Measurements from ENCODE around the gene KCTD5. TPM values are rescaled to one million over a fixed set of nuclear protein-coding genes. Genes with fewer than 3 reads are reported as not detected.

The KCTD5 gene
- total RNA-seq, 1 experiment from 2014 or later: 27.8 TPM

DNA sequence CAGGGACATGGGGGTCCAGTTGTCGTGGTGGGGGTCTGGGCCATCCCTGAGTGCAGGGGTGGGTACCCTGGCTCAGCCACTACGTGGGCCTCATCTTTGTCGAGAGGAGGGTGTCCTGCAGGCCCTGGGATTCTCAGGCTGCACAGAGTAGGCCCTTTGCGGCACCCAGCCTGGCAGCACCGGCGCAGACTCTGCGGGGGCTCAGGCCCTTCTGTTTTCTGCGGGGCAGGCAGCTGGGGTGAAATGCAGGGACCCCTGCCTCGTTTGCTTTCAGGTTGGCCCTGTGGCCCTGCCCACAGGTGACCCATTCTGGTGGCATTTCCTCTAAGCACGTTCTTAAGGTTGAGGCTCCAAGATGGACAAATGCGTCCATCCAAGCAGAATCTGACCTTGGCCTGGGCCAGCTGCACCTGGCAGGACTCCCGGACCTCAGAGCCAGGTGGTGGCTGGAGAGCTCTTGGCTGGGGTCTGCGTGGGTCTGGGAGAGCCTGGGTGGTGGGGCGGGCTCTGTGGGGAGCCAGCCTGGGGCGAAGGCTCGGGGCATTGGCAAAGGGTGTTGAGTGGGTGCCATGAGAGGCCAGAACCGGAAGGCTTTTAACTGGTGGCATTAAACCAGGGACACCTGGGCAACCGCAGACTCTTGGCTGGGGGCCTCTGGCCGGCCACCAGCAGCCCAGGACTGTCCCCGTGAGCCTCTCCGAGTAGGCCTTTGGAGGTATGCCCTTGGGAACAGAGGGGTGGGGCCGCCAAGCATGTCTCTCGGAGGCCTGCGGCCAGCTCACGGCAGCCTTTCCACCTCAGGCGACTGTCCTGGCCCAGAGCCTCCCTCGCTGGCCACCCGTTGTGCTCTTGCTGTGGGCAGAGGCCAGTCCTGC lies 20.8 kb downstream of the KCTD5 start (continued):
- no peak for TF ChIP-seq ZNF425 (CRISPR knock-in tag; conservative IDR thresholded peaks at IDR 0.05)
- no peak for TF ChIP-seq GABPB1 (CRISPR knock-in tag; IDR thresholded peaks at IDR 0.05)
- TF ChIP-seq, protein P1, sequence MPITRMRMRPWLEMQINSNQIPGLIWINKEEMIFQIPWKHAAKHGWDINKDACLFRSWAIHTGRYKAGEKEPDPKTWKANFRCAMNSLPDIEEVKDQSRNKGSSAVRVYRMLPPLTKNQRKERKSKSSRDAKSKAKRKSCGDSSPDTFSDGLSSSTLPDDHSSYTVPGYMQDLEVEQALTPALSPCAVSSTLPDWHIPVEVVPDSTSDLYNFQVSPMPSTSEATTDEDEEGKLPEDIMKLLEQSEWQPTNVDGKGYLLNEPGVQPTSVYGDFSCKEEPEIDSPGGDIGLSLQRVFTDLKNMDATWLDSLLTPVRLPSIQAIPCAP (CRISPR knock-in tag; IDR thresholded peaks at IDR 0.05): no peak
- TF ChIP-seq FOXJ3 (CRISPR knock-in tag; IDR thresholded peaks at IDR 0.05; ENCODE audit: borderline replicate concordance): no peak
- TF ChIP-seq, protein P2, sequence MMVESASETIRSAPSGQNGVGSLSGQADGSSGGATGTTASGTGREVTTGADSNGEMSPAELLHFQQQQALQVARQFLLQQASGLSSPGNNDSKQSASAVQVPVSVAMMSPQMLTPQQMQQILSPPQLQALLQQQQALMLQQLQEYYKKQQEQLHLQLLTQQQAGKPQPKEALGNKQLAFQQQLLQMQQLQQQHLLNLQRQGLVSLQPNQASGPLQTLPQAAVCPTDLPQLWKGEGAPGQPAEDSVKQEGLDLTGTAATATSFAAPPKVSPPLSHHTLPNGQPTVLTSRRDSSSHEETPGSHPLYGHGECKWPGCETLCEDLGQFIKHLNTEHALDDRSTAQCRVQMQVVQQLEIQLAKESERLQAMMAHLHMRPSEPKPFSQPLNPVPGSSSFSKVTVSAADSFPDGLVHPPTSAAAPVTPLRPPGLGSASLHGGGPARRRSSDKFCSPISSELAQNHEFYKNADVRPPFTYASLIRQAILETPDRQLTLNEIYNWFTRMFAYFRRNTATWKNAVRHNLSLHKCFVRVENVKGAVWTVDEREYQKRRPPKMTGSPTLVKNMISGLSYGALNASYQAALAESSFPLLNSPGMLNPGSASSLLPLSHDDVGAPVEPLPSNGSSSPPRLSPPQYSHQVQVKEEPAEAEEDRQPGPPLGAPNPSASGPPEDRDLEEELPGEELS (CRISPR knock-in tag; IDR thresholded peaks at IDR 0.05): no peak
- no peak for TF ChIP-seq RORB (CRISPR knock-in tag; IDR thresholded peaks at IDR 0.05)
- TF ChIP-seq ELF4 (CRISPR knock-in tag; IDR thresholded peaks at IDR 0.05; ENCODE audit: low read depth): no peak
- TF ChIP-seq FOXK1 (CRISPR knock-in tag; IDR thresholded peaks at IDR 0.05): no peak

DNA sequence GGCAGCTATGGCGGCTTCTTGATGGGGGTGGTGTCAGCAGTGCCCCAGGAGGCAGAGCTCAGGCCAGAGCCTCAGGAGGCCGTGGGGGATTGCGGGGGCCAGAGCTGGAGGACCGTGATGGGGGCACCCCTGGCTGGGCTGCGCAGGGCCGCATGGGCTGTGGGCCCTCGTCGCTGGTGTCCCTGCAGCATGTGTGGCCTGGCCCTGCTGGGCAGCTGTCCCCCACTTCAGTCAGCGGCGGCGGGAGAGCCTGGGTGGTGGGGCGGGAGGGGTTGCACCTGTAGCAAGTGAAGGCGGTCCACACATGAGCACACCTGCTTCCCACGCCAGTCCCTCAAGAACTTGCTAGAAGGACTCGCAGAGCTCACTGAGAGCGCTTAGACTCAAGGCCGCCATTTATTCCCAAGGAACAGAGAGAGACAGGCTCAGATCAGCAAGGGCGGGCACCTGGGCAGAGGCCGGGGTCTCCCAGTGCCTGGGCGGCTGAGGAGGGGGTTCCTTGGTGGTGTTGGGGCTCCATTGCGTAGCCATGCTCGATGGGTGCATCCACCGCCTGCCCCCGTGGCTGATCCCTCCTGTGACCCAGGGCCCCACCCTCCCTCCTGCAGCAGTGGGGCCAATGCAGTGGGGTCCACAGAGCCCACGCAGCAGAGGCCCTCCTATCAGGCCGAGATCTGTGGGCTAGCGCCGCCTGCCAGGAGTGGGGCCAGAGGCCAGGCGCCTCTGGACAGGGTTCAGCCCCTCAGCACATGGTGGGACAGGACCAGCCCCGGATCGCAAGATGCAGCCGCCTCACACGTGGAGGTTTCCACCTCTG lies 22.1 kb downstream of the KCTD5 start:
- Mint-ChIP-seq H3K27ac (no peak overlapping the region), H3K4me1 (no peaks in the 10 kb centered on the region), H3K27me3 (ENCODE audit: low read depth) (no peaks in the 10 kb centered on the region), H3K9me3 (no peaks in the 10 kb centered on the region), H3K36me3 (peaks cover 10% of the 10 kb centered on the region), H3K4me3 (no peak overlapping the region)
- DNase-seq (ENCODE audit: low spot score) (no peak), ATAC-seq (no peak)
- ChIA-PET POLR2A (no interaction called here), CTCF (no interaction called here)
- TF ChIP-seq ERG (CRISPR knock-in tag; IDR thresholded peaks at IDR 0.05): no peak
- TF ChIP-seq TEAD4 (CRISPR knock-in tag; IDR thresholded peaks at IDR 0.05): no peak
- TF ChIP-seq FOXJ3 (CRISPR knock-in tag; IDR thresholded peaks at IDR 0.05; ENCODE audit: borderline replicate concordance): no peak

- H3K36me3 Mint-ChIP-seq: peaks cover 10% of the 10 kb centered on the region
- POLR2A ChIA-PET: no interaction called here
Observed at GRCh38 chr16:2704983-2705275, 22.6 kb downstream of the KCTD5 start.

More at GRCh38 chr16:2704983-2705275, 22.6 kb downstream of the KCTD5 start:
- no peaks in the 10 kb centered on the region for H3K27me3 Mint-ChIP-seq (ENCODE audit: low read depth)
- CTCF ChIA-PET: no interaction called here
- H3K4me1 Mint-ChIP-seq: no peaks in the 10 kb centered on the region
- H3K4me3 Mint-ChIP-seq: no peak overlapping the region
- DNase-seq (ENCODE audit: low spot score): no peak
- no peaks in the 10 kb centered on the region for H3K9me3 Mint-ChIP-seq
- TF ChIP-seq, protein P3, sequence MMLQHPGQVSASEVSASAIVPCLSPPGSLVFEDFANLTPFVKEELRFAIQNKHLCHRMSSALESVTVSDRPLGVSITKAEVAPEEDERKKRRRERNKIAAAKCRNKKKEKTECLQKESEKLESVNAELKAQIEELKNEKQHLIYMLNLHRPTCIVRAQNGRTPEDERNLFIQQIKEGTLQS (CRISPR knock-in tag; conservative IDR thresholded peaks at IDR 0.05): no peak
- TF ChIP-seq, protein P4, sequence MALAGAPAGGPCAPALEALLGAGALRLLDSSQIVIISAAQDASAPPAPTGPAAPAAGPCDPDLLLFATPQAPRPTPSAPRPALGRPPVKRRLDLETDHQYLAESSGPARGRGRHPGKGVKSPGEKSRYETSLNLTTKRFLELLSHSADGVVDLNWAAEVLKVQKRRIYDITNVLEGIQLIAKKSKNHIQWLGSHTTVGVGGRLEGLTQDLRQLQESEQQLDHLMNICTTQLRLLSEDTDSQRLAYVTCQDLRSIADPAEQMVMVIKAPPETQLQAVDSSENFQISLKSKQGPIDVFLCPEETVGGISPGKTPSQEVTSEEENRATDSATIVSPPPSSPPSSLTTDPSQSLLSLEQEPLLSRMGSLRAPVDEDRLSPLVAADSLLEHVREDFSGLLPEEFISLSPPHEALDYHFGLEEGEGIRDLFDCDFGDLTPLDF (CRISPR knock-in tag; IDR thresholded peaks at IDR 0.05): no peak
- TF ChIP-seq FOXK1 (CRISPR knock-in tag; IDR thresholded peaks at IDR 0.05) (no peak), NFYB (CRISPR knock-in tag; conservative IDR thresholded peaks at IDR 0.05; ENCODE audit: low read depth) (no peak), IRF2 (CRISPR knock-in tag; IDR thresholded peaks at IDR 0.05; ENCODE audit: borderline replicate concordance, low read depth) (no peak), ERG (CRISPR knock-in tag; IDR thresholded peaks at IDR 0.05) (no peak), ZNF423 (CRISPR knock-in tag; IDR thresholded peaks at IDR 0.05) (no peak), ZNF671 (CRISPR knock-in tag; IDR thresholded peaks at IDR 0.05) (no peak), ETV6 (CRISPR knock-in tag; IDR thresholded peaks at IDR 0.05) (no peak), ATF6 (CRISPR knock-in tag; IDR thresholded peaks at IDR 0.05) (no peak), CBFB (CRISPR knock-in tag; IDR thresholded peaks at IDR 0.05; ENCODE audit: low read depth) (no peak), MXD4 (CRISPR knock-in tag; IDR thresholded peaks at IDR 0.05; ENCODE audit: borderline replicate concordance) (no peak), FOXJ3 (CRISPR knock-in tag; IDR thresholded peaks at IDR 0.05; ENCODE audit: borderline replicate concordance) (no peak)
- no peak for ATAC-seq
- H3K27ac Mint-ChIP-seq: no peak overlapping the region
